Left renal pelvis (tissue), 4 donors: Measurements from ENCODE around the gene HUS1. TPM values are rescaled to one million over a fixed set of nuclear protein-coding genes. Genes with fewer than 3 reads are reported as not detected.
"Not testable (repeated sequence)": the region's sequence is repeated elsewhere in the genome, so short reads cannot be mapped to it uniquely, and the experiment has no call there.

Experiments
- DNase-seq, 4 donors: peaks; one replicate each; pipeline ENCODE4 v3.0.0-alpha.2; 2013; ENCODE audit warnings: low read depth in 4 of 4, low spot score in 3 of 4
- polyA plus RNA-seq, 4 donors: library from polyadenylated mRNA; unstranded; fragments of 120-200 nt; gene quantifications; one replicate each; pipeline ENCODE4 v1.2.1, GENCODE V29; 2013; ENCODE audit not compliant: insufficient read length in 4 of 4

HUS1 gene
- polyA plus RNA-seq, 4 donors: 19.1 to 25.0 (median 23.3) TPM

GRCh38 chr7:47931005-47932004, 48.1 kb downstream of the HUS1 start:
- no peak for DNase-seq

GRCh38 chr7:47924266-47924665, 55.1 kb downstream of the HUS1 start:
- DNase-seq: no peak

GRCh38 chr7:47923081-47923875, 56.1 kb downstream of the HUS1 start:
- not testable (repeated sequence) for DNase-seq

- DNase-seq: not testable (repeated sequence)
Measured at GRCh38 chr7:47916514-47916913, 62.9 kb downstream of the HUS1 start.

- DNase-seq: no peak
Measured at GRCh38 chr7:47915616-47915976, 63.8 kb downstream of the HUS1 start.

- no peak for DNase-seq
Measured at GRCh38 chr7:47914717-47915615, 64.4 kb downstream of the HUS1 start.

Other genes starting within 250 kb of the HUS1 start
- under 1 TPM; 0.11 to 0.27 (median 0.21) TPM for gene PKD1L1, start 31.1 kb downstream of the HUS1 start, polyA plus RNA-seq
- gene SUN3, start 49.5 kb upstream of the HUS1 start, polyA plus RNA-seq: under 1 TPM in 1 of 4 donors, not detected in 3; 0.12 TPM
- gene C7orf57, start 55.9 kb upstream of the HUS1 start, polyA plus RNA-seq: under 1 TPM; 0.07 to 0.97 (median 0.77) TPM
- 10 to 100 TPM in 2 of 4 donors, 1 to 10 TPM in 2; 1.2 to 15.9 (median 11.3) TPM for gene UPP1, start 109.7 kb upstream of the HUS1 start, polyA plus RNA-seq
- gene ABCA13, start 191.8 kb upstream of the HUS1 start, polyA plus RNA-seq: 1 to 10 TPM in 1 of 4 donors, under 1 TPM in 3; 0.68 to 1.4 (median 0.92) TPM